22Rv1 (cell line): ENCODE data around the gene CHAD.

ENCODE experiments used
- ZFX ChIP-seq: fragments of 450-650 bp; IDR thresholded peaks from 2 replicates; pipeline ENCODE4 v1.6.1; 2017; ENCODE audit warnings: antibody characterized with exemption, borderline replicate concordance
- TF ChIP-seq, protein P1 (sequence below): fragments of 450-650 bp; IDR thresholded peaks from 2 replicates; pipeline ENCODE4 v1.5.1; 2017; ENCODE audit warnings: mild to moderate bottlenecking

DNA sequence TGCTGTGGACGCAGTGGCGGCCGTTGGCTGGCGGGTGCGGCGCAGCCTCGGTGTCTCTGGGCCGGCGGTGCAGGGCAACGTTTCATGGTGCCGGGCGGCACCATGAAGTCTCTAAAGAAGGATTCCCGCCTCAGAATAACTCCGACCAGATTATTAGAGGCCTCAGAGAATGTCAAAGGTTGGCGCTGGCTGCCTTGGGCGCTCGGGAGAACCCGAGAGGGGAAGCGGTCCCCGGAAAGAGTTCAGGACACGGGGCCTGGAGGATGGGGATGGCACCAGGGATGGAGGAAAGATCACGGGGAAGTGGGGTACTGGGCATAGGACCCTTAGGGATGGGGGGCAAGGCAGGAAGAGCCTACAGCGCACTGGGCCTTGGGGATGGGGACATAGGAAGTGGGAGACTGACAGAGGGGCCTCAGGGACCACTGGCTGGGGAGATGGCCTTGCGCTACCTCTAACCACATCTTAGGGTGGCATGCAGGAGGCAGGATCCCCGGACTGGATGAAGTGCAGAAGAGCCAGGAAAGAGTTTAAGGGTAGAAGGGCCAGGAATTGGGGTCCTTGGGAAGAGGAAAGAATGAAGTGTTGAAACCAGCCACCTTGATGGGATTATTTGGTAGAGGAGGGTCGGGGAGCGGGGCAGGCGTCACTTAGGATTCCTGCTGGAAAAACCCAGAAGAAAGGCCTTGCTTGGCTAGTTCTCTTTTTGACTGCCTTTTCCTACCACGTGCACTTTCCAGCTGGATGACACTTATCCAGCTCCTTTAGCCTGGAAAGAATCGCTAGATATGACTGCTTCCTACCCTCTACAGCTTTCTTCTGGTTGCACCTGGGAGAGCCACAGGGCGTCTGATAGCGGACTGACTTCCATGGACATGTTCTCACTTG, 40.1 kb upstream of the CHAD start:
- TF ChIP-seq, protein P1, sequence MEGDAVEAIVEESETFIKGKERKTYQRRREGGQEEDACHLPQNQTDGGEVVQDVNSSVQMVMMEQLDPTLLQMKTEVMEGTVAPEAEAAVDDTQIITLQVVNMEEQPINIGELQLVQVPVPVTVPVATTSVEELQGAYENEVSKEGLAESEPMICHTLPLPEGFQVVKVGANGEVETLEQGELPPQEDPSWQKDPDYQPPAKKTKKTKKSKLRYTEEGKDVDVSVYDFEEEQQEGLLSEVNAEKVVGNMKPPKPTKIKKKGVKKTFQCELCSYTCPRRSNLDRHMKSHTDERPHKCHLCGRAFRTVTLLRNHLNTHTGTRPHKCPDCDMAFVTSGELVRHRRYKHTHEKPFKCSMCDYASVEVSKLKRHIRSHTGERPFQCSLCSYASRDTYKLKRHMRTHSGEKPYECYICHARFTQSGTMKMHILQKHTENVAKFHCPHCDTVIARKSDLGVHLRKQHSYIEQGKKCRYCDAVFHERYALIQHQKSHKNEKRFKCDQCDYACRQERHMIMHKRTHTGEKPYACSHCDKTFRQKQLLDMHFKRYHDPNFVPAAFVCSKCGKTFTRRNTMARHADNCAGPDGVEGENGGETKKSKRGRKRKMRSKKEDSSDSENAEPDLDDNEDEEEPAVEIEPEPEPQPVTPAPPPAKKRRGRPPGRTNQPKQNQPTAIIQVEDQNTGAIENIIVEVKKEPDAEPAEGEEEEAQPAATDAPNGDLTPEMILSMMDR: peak; percentile 13
- TF ChIP-seq ZFX: no peak
